HepG2 (cell line): ENCODE measurements around the gene DCAF8. TPM values are rescaled to one million over a fixed set of nuclear protein-coding genes. Genes with fewer than 3 reads are reported as not detected.

Experiments
- BRD4 ChIP-seq: sonication (generic); formaldehyde crosslinking; IDR thresholded peaks from 2 replicates; pipeline ENCODE4 v1.4.0; 2020; ENCODE audit warnings: missing genetic modification reagents
- GTF3A ChIP-seq: sonication (generic); formaldehyde crosslinking; conservative IDR thresholded peaks from 2 replicates; pipeline ENCODE4 v1.4.0; 2020; ENCODE audit warnings: mild to moderate bottlenecking, missing genetic modification reagents
- NBN ChIP-seq: fragments of 450-650 bp; conservative IDR thresholded peaks from 2 replicates; pipeline ENCODE4 v1.6.1; 2017
- NFAT5 ChIP-seq: sonication (generic); formaldehyde crosslinking; IDR thresholded peaks from 2 replicates; pipeline ENCODE4 v1.4.0; 2020; ENCODE audit warnings: missing genetic modification reagents
- PHF5A ChIP-seq: IDR thresholded peaks from one replicate; pipeline ENCODE4 v1.6.1; 2018; ENCODE audit warnings: low read depth, missing genetic modification reagents; ENCODE audit not compliant: unreplicated experiment
- REST ChIP-seq, 2 experiments: IDR thresholded peaks; 2 replicates each; pipeline ENCODE4 v1.6.1; 2011 to 2012; ENCODE audit warnings: low read length in 2 of 2, borderline replicate concordance in 1 of 2, low read depth in 1 of 2, mild to moderate bottlenecking in 1 of 2, moderate library complexity in 1 of 2
- ZNF160 ChIP-seq: sonication (generic); formaldehyde crosslinking; IDR thresholded peaks from 2 replicates; pipeline ENCODE4 v1.8.0; 2022; ENCODE audit warnings: mild to moderate bottlenecking, inconsistent platforms, missing genetic modification reagents
- ZNF276 ChIP-seq: sonication (generic); formaldehyde crosslinking; IDR thresholded peaks from 2 replicates; pipeline ENCODE4 v1.4.0; 2020; ENCODE audit warnings: mild to moderate bottlenecking, low read depth, missing genetic modification reagents
- ZNF362 ChIP-seq: sonication (generic); formaldehyde crosslinking; IDR thresholded peaks from 2 replicates; pipeline ENCODE4 v1.4.0; 2020; ENCODE audit warnings: missing genetic modification reagents, mild to moderate bottlenecking, borderline replicate concordance
- ZNF432 ChIP-seq: sonication (generic); formaldehyde crosslinking; IDR thresholded peaks from 2 replicates; pipeline ENCODE4 v1.5.0; 2020; ENCODE audit warnings: missing genetic modification reagents, mild to moderate bottlenecking, borderline replicate concordance
- ZNF652 ChIP-seq: IDR thresholded peaks from 2 replicates; pipeline ENCODE4 v1.6.1; 2016; ENCODE audit warnings: low read depth, borderline replicate concordance
- ZNF687 ChIP-seq: sonication (generic); formaldehyde crosslinking; IDR thresholded peaks from 2 replicates; pipeline ENCODE4 v1.5.1; 2020; ENCODE audit warnings: mild to moderate bottlenecking, missing genetic modification reagents, moderate library complexity
- polyA plus RNA-seq, 8 experiments: library from polyadenylated mRNA; depleted of rRNA in 3 of 8; stranded (reverse) in 7 of 8; unstranded in 1 of 8; fragments of >200 nt; fragmentation: Illumina TruSeq in 4 of 8; extraction: Trizol in 4 of 8; gene quantifications; 2 replicates each; pipeline versions ENCODE4 v1.2.1 to v1.2.3, GENCODE V29; 2011 to 2016; ENCODE audit warnings: low read depth in 4 of 8, missing spikeins in 1 of 8, mixed read lengths in 1 of 8; ENCODE audit not compliant: insufficient read depth in 1 of 8
- total RNA-seq, 5 experiments: library from RNA; depleted of rRNA; stranded (reverse); fragments of >200 nt; fragmentation: Illumina TruSeq; extraction: Trizol; gene quantifications; 2 replicates each; pipeline ENCODE4 v1.2.3, GENCODE V29; 2016; ENCODE audit warnings: low read depth in 1 of 5

Gene DCAF8
- total and polyA plus RNA-seq, 2 of the 13 experiments (the other 11 are each of a cell fraction or from before 2014, with no cell fraction given): 73.4 to 79.8 TPM

- no peak for TF ChIP-seq NFAT5 (CRISPR knock-in tag)
- no peak for TF ChIP-seq ZNF276
- no peak for TF ChIP-seq PHF5A (CRISPR knock-in tag)
- no peak for TF ChIP-seq ZNF432 (CRISPR knock-in tag)
- no peak for TF ChIP-seq BRD4
- TF ChIP-seq REST (IDR thresholded peaks at IDR 0.05; ENCODE audit: borderline replicate concordance in 1 of 2, low read depth in 1 of 2, low read length in 2 of 2): no peak
- peak; percentile 77 for TF ChIP-seq ZNF687 (CRISPR knock-in tag)
- no peak for TF ChIP-seq GTF3A (CRISPR knock-in tag)
- TF ChIP-seq ZNF160 (CRISPR knock-in tag): no peak
- TF ChIP-seq NBN: no peak
- TF ChIP-seq ZNF362 (CRISPR knock-in tag): no peak
- TF ChIP-seq ZNF652 (CRISPR knock-in tag): no peak
Measured at GRCh38 chr1:160193091-160193819, 69.1 kb downstream of the DCAF8 start (continued).
